ENCODE measurements around the gene ABI3BP. TPM values are rescaled to one million over a fixed set of nuclear protein-coding genes. Genes with fewer than 3 reads are reported as not detected.

ABI3BP gene
- total RNA-seq, 1 experiment from 2014 or later = 0.28 TPM

GRCh38 chr3:100769693-100770092 lies 223.5 kb downstream of the ABI3BP start:
- H3K27ac Mint-ChIP-seq = peak overlapping the region; percentile 60 to 91 (median 80); a peak in 5 of 7 replicates

More at GRCh38 chr3:100769693-100770092, 223.5 kb downstream of the ABI3BP start:
- Histone ChIP-seq H3K4ac (ENCODE audit: low read depth, low read length) (no peak overlapping the region), H3K18ac (ENCODE audit: insufficient read length, low read depth, low read length) (peak overlapping the region; percentile 42), H2BK20ac (ENCODE audit: low read depth, low read length, poor library complexity, severe bottlenecking) (no peak overlapping the region), H3K23ac (ENCODE audit: insufficient read length, low read depth, low read length) (no peak overlapping the region), H2BK15ac (ENCODE audit: low read depth, low read length) (no peak overlapping the region), H4K20me1 (ENCODE audit: control insufficient read depth, insufficient read depth, insufficient read length) (no peaks in the 10 kb centered on the region), H2BK12ac (ENCODE audit: insufficient read length, low read depth, low read length) (no peak overlapping the region), H3K56ac (ENCODE audit: insufficient read length, low read depth, low read length) (no peak overlapping the region), H2BK120ac (ENCODE audit: low read depth, low read length, poor library complexity, severe bottlenecking) (no peak overlapping the region), H3K79me1 (ENCODE audit: insufficient read depth, low read depth, low read length, poor library complexity, severe bottlenecking) (no peaks in the 10 kb centered on the region), H3K9ac (ENCODE audit: extremely low read depth, insufficient read length, low read length) (no peak overlapping the region), H3T11ph (ENCODE audit: low read length) (no peak overlapping the region), H3K79me2 (ENCODE audit: insufficient read depth, low read length) (no peaks in the 10 kb centered on the region; the same call in 1 of the 2 replicates), H3K23me2 (ENCODE audit: insufficient read length, low read depth, low read length, poor library complexity, severe bottlenecking) (no peaks in the 10 kb centered on the region), H3K27me3 (ENCODE audit: insufficient read depth, low read length) (no peaks in the 10 kb centered on the region), H2BK5ac (ENCODE audit: insufficient read length, low read length) (no peak overlapping the region), H3K9me3 (ENCODE audit: control insufficient read depth, low read depth, low read length) (no peaks in the 10 kb centered on the region), H4K91ac (ENCODE audit: insufficient read length, low read depth, low read length) (no peak overlapping the region), H3K14ac (ENCODE audit: insufficient read depth, low read length) (no peak overlapping the region), H4K8ac (replicated peaks; ENCODE audit: insufficient read length, low read depth, low read length) (no peak overlapping the region), H4K5ac (ENCODE audit: insufficient read length, low read depth, low read length) (no peak overlapping the region), H2AFZ (ENCODE audit: low read length) (peak overlapping the region; percentile 95), H3K4me1 (ENCODE audit: insufficient read depth, low read length) (peaks cover 6% of the 10 kb centered on the region; the same call in 1 of the 2 replicates), H3K27ac (ENCODE audit: insufficient read length, low read depth, low read length) (peak overlapping the region; percentile 6), H3K4me2 (ENCODE audit: insufficient read depth, insufficient read length, low read length) (peak overlapping the region; percentile 17), H2AK5ac (ENCODE audit: insufficient read length, low read length) (no peak overlapping the region)
- H3K9me3 Mint-ChIP-seq = no peaks in the 10 kb centered on the region
- no peak overlapping the region for H3K4me3 Mint-ChIP-seq
- no peak for DNase-seq
- WGBS (ENCODE audit: extremely low coverage, insufficient read length, low lambda C conversion rate) = no CpG with 5 or more reads among the region's 3 CpGs
- TF ChIP-seq CTCF (conservative IDR thresholded peaks at IDR 0.05) = no peak
- no peaks in the 10 kb centered on the region for H3K27me3 Mint-ChIP-seq (ENCODE audit: low read depth)
- H3K4me1 Mint-ChIP-seq = peaks cover 24% of the 10 kb centered on the region in 2 experiments
- no peaks in the 10 kb centered on the region for H3K36me3 Mint-ChIP-seq (ENCODE audit: insufficient read depth in 1 of 3, low read depth in 3 of 3)

Data from H9 (cell line).